ENCODE results near the gene TIMM29. TPM values are rescaled to one million over a fixed set of nuclear protein-coding genes. Genes with fewer than 3 reads are reported as not detected.

TIMM29 gene
- total RNA-seq, 1 experiment from 2014 or later, result 53.5 TPM

DNA sequence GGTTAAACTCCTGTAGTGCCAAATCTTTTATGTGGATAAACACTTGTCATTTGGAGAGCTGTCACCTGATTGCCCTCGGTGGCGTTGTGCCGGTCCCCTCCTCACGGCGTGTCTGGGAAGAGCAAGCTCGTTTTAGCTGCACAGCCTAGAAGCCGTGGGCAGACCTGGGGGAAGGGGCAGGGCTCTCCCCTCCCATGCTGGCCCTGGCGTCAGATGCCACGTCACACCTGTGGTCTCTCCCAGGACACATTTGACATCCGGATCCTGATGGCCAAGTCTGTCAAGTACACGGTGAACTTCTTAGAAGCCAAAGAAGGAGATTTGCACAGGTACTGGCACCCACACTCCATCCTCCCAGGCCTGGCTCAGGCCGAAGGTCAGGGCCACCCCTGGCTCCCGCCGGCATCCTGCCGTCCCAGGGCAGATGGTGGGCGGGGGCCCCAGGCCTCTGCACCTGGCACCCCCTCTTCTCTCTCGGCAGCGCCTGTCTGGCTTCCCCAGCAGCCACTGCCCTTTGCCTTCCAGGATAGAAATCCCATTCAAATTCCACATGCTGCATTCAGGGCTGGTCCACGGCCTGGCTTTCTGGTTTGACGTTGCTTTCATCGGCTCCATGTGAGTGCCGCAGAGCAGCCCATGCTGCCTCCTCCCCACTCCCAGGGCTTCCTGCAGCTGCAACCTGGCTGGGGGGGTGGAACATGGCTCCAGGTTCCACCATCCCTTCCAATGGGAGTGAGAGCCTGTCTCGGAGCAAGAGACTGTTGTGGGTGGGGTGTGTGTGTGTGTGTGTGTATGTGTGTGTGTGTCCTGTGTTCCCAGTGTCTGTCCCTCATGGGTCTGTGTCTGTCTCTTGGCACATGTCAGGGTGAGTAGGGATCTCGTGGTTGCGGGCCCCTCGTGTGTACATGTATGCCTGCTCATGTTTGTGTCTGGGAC lies 9.0 kb upstream of the TIMM29 start:
- Histone ChIP-seq H3K27ac (no peak overlapping the region), H3K9me3 (replicated peaks) (no peaks in the 10 kb centered on the region), H3K4me1 (replicated peaks) (peaks cover 11% of the 10 kb centered on the region), H3K36me3 (peaks cover 70% of the 10 kb centered on the region), H3K4me3 (no peak overlapping the region), H3K27me3 (replicated peaks) (no peaks in the 10 kb centered on the region)
- no peak for DNase-seq (ENCODE audit: low read depth in 1 of 2, low spot score in 2 of 2)

DNA sequence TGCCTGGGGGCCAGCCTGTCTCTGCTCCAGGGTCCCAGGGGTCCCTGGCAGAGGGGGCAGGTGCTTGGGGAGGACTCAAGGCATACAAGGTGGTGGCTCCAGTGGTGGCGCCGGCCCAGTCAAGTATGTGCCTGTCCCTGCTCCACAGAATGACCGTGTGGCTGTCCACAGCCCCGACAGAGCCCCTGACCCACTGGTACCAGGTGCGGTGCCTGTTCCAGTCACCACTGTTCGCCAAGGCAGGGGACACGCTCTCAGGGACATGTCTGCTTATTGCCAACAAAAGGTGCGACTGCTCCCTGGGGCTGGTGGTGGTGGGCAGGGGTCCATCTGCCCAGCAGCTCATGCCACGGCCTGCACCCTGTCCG lies 8.3 kb upstream of the TIMM29 start:
- H3K27ac ChIP-seq, result no peak overlapping the region
- no peak for DNase-seq (ENCODE audit: low read depth in 1 of 2, low spot score in 2 of 2)
- peaks cover 7% of the 10 kb centered on the region for H3K4me1 ChIP-seq (replicated peaks)
- peaks cover 72% of the 10 kb centered on the region for H3K36me3 ChIP-seq
- H3K27me3 ChIP-seq (replicated peaks), result no peaks in the 10 kb centered on the region
- H3K4me3 ChIP-seq, result no peak overlapping the region
- H3K9me3 ChIP-seq (replicated peaks), result no peaks in the 10 kb centered on the region

DNA sequence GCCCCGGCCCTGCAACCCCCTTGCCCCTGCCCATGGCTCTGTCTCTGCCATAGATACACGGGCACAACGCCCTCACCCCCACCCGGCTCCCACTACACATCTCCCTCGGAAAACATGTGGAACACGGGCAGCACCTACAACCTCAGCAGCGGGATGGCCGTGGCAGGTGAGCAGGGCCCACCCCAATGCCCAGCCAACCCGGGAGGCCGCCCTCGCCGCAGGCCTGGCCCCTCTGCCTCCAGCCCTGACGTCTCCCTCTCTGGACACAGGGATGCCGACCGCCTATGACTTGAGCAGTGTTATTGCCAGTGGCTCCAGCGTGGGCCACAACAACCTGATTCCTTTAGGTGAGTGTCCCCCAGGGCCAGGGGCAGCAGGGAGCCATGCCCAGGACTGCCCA lies 7.8 kb upstream of the TIMM29 start:
- peaks cover 2% of the 10 kb centered on the region for H3K4me1 ChIP-seq (replicated peaks)
- no peak for DNase-seq (ENCODE audit: low read depth in 1 of 2, low spot score in 2 of 2)
- H3K27ac ChIP-seq, result no peak overlapping the region
- H3K36me3 ChIP-seq, result peaks cover 73% of the 10 kb centered on the region
- H3K9me3 ChIP-seq (replicated peaks), result no peaks in the 10 kb centered on the region
- no peaks in the 10 kb centered on the region for H3K27me3 ChIP-seq (replicated peaks)
- no peak overlapping the region for H3K4me3 ChIP-seq

DNA sequence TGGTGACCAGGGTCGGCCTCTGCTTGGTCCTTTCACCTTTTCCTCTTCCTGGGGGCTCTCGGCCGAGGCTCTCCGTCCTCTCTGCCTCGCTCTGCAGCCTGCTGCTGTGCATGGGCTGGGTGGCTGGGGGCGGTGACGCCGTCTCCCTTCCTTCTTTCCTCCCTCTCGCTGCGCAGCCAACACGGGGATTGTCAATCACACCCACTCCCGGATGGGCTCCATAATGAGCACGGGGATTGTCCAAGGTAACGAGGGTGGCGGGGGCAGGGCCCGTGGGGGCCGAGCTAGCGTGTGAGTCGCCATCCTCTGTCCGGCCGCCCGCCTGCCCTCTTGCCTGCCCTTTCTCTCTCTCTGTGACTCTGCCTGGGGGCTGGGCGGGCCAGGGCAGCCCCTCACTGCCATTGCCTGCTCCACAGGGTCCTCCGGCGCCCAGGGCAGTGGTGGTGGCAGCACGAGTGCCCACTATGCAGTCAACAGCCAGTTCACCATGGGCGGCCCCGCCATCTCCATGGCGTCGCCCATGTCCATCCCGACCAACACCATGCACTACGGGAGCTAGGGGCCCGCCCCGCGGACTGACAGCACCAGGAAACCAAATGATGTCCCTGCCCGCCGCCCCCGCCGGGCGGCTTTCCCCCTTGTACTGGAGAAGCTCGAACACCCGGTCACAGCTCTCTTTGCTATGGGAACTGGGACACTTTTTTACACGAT lies 7.3 kb upstream of the TIMM29 start:
- Histone ChIP-seq H3K27me3 (replicated peaks) (no peaks in the 10 kb centered on the region), H3K9me3 (replicated peaks) (no peaks in the 10 kb centered on the region), H3K4me1 (replicated peaks) (no peaks in the 10 kb centered on the region), H3K4me3 (no peak overlapping the region), H3K36me3 (peaks cover 72% of the 10 kb centered on the region), H3K27ac (no peak overlapping the region)
- peak in 1 of 2 experiments; percentile 50 for DNase-seq (ENCODE audit: low read depth in 1 of 2, low spot score in 2 of 2)

DNA sequence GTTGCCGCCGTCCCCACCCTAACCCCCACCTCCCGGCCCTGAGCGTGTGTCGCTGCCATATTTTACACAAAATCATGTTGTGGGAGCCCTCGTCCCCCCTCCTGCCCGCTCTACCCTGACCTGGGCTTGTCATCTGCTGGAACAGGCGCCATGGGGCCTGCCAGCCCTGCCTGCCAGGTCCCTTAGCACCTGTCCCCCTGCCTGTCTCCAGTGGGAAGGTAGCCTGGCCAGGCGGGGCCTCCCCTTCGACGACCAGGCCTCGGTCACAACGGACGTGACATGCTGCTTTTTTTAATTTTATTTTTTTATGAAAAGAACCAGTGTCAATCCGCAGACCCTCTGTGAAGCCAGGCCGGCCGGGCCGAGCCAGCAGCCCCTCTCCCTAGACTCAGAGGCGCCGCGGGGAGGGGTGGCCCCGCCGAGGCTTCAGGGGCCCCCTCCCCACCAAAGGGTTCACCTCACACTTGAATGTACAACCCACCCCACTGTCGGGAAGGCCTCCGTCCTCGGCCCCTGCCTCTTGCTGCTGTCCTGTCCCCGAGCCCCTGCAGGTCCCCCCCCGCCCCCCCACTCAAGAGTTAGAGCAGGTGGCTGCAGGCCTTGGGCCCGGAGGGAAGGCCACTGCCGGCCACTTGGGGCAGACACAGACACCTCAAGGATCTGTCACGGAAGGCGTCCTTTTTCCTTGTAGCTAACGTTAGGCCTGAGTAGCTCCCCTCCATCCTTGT lies 6.5 kb upstream of the TIMM29 start:
- Histone ChIP-seq H3K36me3 (peaks cover 73% of the 10 kb centered on the region), H3K27me3 (replicated peaks) (no peaks in the 10 kb centered on the region), H3K9me3 (replicated peaks) (no peaks in the 10 kb centered on the region), H3K27ac (no peak overlapping the region), H3K4me3 (no peak overlapping the region), H3K4me1 (replicated peaks) (no peaks in the 10 kb centered on the region)
- DNase-seq (ENCODE audit: low read depth in 1 of 2, low spot score in 2 of 2), result no peak

DNA sequence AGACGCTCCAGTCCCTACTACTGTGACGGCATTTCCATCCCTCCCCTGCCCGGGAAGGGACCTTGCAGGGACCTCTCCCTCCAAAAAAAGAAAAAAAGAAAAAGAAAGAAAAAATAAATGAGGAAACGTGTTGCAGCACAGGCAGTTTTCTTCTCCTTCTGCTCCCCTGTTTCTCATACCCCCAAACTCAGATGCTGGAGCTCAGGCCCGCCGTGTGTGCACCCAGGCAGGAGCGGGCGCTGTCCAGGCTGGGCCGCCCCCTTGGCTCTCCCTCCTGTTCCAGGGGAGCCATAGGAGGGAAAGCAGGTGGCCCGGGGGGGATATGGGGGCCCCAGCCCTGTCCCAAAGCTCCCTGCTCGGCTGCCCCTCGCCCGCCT lies 6.0 kb upstream of the TIMM29 start:
- DNase-seq (ENCODE audit: low read depth in 1 of 2, low spot score in 2 of 2), result no peak
- Histone ChIP-seq H3K27ac (no peak overlapping the region), H3K9me3 (replicated peaks) (no peaks in the 10 kb centered on the region), H3K4me1 (replicated peaks) (peaks cover 4% of the 10 kb centered on the region), H3K36me3 (peaks cover 78% of the 10 kb centered on the region), H3K4me3 (no peak overlapping the region), H3K27me3 (replicated peaks) (no peaks in the 10 kb centered on the region)

DNA sequence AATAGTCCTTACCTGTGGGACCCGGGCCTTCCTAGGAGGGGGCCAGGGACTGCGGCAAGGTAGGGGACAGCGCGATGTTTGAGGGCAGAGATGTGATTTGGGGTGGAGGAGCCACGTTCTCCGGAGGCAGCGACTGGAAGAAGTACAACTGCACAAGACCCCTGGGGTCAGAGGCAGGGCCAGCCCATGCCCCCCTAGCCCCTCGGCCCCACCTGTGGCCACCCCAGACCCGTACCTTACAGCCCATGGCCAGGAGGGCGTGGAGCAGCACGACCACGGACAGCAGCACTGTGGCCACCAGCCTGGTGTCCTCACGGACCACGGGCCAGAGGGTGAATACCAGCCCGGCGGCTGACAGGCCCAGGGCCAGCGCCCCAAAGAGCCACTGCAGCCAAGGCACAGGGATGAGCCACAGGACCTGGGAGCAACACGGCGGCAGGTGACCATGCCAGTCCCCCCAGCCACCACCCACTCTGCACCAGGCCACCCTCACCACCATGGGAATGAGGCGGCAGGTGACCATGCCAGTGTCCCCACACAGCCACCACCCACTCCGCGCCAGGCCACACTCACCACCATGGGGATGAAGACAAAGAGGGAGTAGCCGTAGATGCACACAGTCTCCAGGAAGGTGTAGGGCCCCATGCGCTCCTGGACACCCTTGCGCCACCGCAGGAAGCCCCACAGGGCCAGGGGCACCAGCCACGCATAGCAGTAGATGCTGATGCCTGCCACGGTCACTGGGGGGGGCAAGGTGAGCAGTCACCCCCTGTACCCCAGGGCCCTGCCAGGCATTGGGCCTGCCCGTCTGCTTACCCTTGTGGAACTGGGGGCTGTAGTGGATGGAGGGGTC lies 5.1 kb upstream of the TIMM29 start:
- Histone ChIP-seq H3K36me3 (peaks cover 73% of the 10 kb centered on the region), H3K9me3 (replicated peaks) (no peaks in the 10 kb centered on the region), H3K27me3 (replicated peaks) (no peaks in the 10 kb centered on the region), H3K4me3 (no peak overlapping the region), H3K27ac (no peak overlapping the region), H3K4me1 (replicated peaks) (peaks cover 8% of the 10 kb centered on the region)
- DNase-seq (ENCODE audit: low read depth in 1 of 2, low spot score in 2 of 2), result no peak

DNA sequence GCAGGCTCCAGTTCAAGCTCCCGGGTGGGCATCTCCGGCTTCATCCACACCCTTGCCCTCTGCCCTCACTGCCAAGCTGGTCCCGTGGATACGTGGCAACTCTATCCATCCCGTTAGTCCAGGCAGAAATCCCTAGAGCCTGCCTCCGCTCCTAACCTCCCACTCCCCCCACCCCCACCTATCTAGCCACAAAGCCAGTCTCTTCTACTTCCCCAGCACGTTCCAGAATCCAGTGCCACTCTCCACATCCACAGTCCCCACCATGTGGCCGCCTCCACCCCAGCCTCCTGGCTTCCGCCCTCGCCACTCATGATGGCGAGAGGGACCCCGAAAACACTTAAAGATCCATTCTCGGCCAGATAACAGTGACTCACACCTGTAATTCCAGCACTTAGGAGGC lies 4.0 kb upstream of the TIMM29 start:
- no peak for DNase-seq (ENCODE audit: low read depth in 1 of 2, low spot score in 2 of 2)
- H3K36me3 ChIP-seq, result peaks cover 73% of the 10 kb centered on the region
- no peaks in the 10 kb centered on the region for H3K27me3 ChIP-seq (replicated peaks)
- H3K9me3 ChIP-seq (replicated peaks), result no peaks in the 10 kb centered on the region
- H3K4me1 ChIP-seq (replicated peaks), result peaks cover 11% of the 10 kb centered on the region
- H3K4me3 ChIP-seq, result no peak overlapping the region
- no peak overlapping the region for H3K27ac ChIP-seq

DNA sequence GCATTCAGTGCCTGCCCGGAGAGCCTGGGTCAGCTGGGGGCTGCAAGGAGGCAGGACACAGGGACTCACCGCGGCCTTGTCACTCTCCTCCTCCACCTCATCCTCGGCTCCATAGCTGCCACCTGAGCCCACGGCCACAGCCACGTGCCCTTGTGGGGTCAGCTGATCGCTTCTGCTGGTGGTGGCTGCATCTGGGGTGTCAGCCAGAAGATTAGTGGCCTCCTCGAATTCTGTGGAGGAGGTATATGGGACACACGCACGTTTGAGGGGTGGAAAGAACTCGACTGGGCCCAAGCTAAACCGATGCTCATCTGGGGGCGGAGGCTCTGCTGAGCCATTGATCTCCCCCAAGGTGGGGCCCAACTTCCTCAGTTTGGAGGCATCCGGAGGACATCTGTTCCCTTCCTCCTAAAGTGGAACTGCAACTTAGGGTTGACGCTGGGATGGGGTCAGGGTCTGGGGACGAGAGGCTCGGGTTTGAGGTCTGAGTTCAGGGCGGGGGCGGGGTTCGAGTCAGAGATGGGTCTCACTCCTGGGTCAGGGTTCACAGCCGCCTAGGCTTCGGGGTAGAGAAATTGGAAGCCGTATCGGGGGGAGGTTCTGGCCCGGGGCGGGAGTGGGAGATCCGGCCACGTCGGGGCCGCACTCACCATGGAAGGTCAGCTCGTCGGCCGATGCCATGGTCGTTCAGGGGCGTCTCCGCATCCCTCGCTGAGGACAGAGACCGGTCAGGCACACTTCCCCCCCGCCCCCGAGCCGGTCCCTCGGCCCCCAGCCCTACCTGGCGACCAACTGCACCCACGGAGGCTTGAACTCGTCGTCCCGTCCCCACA lies 665 bp upstream of the TIMM29 start:
- Histone ChIP-seq H3K36me3 (peaks cover 69% of the 10 kb centered on the region), H3K4me3 (peak overlapping the region; percentile 85), H3K27ac (peak overlapping the region; percentile 44), H3K4me1 (replicated peaks) (peaks cover 15% of the 10 kb centered on the region), H3K27me3 (replicated peaks) (no peaks in the 10 kb centered on the region), H3K9me3 (replicated peaks) (no peaks in the 10 kb centered on the region)
- DNase-seq (ENCODE audit: low read depth in 1 of 2, low spot score in 2 of 2), result no peak

DNA sequence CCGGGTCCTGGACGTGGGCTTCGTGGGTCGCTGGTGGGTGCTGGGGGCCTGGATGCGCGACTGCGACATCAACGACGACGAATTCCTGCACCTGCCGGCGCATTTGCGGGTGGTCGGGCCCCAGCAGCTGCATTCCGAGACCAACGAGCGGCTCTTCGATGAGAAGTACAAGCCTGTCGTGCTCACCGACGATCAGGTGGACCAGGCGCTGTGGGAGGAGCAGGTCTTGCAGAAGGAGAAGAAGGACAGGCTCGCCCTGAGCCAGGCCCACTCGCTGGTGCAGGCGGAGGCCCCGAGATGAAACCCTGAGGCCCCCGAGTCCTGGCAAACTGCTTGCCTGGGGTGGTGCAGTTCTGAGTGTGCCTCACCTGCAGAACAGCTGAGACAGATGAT lies 787 bp downstream of the TIMM29 start:
- Histone ChIP-seq H3K27me3 (replicated peaks) (no peaks in the 10 kb centered on the region), H3K4me1 (replicated peaks) (peaks cover 15% of the 10 kb centered on the region), H3K9me3 (replicated peaks) (no peaks in the 10 kb centered on the region), H3K27ac (no peak overlapping the region; the same call in 1 of the 2 replicates), H3K36me3 (peaks cover 60% of the 10 kb centered on the region), H3K4me3 (peak overlapping the region; percentile 85)
- DNase-seq (ENCODE audit: low read depth in 1 of 2, low spot score in 2 of 2), result peak in 1 of 2 experiments; percentile 46

DNA sequence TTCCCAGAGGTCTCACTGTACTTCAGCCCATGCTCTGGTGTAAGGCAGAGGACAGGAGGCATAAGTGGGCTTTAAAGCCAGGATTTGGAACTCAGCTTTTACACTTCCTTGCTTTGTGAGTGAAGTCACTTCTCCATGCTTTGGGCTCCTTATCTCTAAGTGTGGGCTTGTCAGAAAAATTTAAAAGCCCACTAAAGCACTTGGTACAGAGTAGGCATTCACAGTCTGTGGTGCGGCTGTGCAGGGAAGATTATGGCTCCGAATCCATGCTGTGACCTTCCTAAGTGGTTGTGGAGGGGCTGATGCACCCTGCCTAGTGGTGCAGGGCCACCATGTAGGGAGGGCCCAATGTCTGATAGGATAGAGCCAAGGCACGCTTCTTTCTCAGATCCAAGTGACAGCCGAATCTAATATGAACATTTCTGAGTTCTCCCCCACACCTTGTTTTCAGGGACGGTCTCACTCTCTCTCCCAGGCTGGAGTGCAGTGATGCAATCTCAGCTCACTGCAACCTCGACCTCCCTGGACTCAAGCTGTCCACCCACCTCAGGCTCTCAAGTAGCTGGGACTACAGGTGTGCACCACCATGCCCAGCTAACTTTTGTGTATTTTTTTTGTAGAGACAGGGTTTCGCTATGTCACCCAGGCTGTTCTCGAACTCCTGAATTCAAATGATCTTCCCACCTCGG lies 6.9 kb downstream of the TIMM29 start:
- H3K27ac ChIP-seq, result no peak overlapping the region
- no peak for DNase-seq (ENCODE audit: low read depth in 1 of 2, low spot score in 2 of 2)

DNA sequence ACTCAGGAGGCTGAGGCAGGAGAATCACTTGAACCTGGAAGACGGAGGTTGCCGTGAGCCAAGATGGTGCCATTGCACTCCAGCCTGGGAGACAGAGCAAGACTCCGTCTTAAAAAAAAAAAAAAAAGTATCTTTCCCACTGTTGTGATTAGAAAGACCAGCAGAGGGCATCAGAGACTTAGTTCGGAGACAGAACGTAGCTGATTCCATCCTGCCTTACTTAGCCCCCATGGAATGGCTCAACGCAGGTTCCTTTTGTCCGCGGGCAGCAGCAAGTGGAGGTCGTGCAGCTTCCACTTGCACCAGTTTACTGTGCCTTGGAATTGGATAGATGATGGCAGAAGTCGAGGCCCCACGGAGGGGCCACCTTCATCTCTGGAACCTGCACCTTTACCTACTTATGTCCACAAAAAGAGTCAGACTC lies 8.1 kb downstream of the TIMM29 start:
- H3K27me3 ChIP-seq (replicated peaks), result no peaks in the 10 kb centered on the region
- H3K4me1 ChIP-seq (replicated peaks), result peaks cover 7% of the 10 kb centered on the region
- peak in 1 of 2 experiments; percentile 70 for DNase-seq (ENCODE audit: low read depth in 1 of 2, low spot score in 2 of 2)
- no peak overlapping the region for H3K4me3 ChIP-seq
- no peaks in the 10 kb centered on the region for H3K9me3 ChIP-seq (replicated peaks)
- no peak overlapping the region for H3K27ac ChIP-seq
- peaks cover 19% of the 10 kb centered on the region for H3K36me3 ChIP-seq

More for the DNA sequence above, 6.9 kb downstream of the TIMM29 start:
- H3K27me3 ChIP-seq (replicated peaks), result no peaks in the 10 kb centered on the region
- peaks cover 7% of the 10 kb centered on the region for H3K4me1 ChIP-seq (replicated peaks)
- H3K4me3 ChIP-seq, result no peak overlapping the region
- peaks cover 26% of the 10 kb centered on the region for H3K36me3 ChIP-seq
- H3K9me3 ChIP-seq (replicated peaks), result no peaks in the 10 kb centered on the region
